K562 (cell line): ENCODE measurements around the gene PTP4A2. TPM values are rescaled to one million over a fixed set of nuclear protein-coding genes. Genes with fewer than 3 reads are reported as not detected.

Experiments used
- ATAC-seq: fragments of 200-7000 bp; cut with Tn5 transposase; 3 replicates; pipeline ENCODE4 v1.9.1; 2020; ENCODE audit warnings: moderate library complexity
- BruUV-seq: library from RNA; stranded (reverse); fragments of 400-500 nt; replicated peaks from 2 replicates; lab custom pipeline; 2021; lab: Mats Ljungman, UMichigan
- CTCF ChIA-PET: fragments of 300-600 bp; formaldehyde crosslinking; extraction: SDS; loops from one replicate; lab custom pipeline; 2021; ENCODE audit warnings: low intra/inter-chr PET ratio; lab: Yijun Ruan, JAX
- POLR2A ChIA-PET: fragments of 300-600, 350-650 bp; sonication (Branson Sonifier 250); formaldehyde crosslinking; extraction: SDS; loops from one replicate; lab custom pipeline; 2021; ENCODE audit warnings: antibody characterized with exemption, inconsistent platforms; lab: Yijun Ruan, JAX
- DNase-seq, 4 experiments: peaks; one replicate each; pipeline versions ENCODE4 v3.0.0 to v3.0.0-alpha.2; 2011 to 2018; ENCODE audit warnings: low spot score in 3 of 4, mixed read lengths in 3 of 4; ENCODE audit errors: extremely low read depth in 1 of 4
- FAIRE-seq: peaks from 2 replicates; lab custom pipeline; 2011; peaks lifted over from hg19 to GRCh38; lab: Jason Lieb, UNC
- H2AFZ ChIP-seq: 2 replicates; pipeline ENCODE4 v1.6.0; 2011; ENCODE audit warnings: low read depth, low read length, control low read depth, inconsistent platforms
- H3K27ac ChIP-seq: fragments of 200-600 bp; 3 replicates; pipeline ENCODE4 v1.8.0; 2011; ENCODE audit warnings: low read depth, mild to moderate bottlenecking, control low read depth, inconsistent platforms, low read length, moderate library complexity, mixed read lengths; ENCODE audit errors: extremely low read depth
- H3K27me3 ChIP-seq, 2 experiments: fragments of 300-600 bp in 1 of 2; 2 replicates in 1 of 2; 3 replicates in 1 of 2; pipeline versions ENCODE4 v1.6.0 to v1.8.0; 2011; ENCODE audit warnings: inconsistent platforms in 2 of 2, low read length in 2 of 2, mild to moderate bottlenecking in 1 of 2, mixed read lengths in 1 of 2, moderate library complexity in 1 of 2; ENCODE audit not compliant: control insufficient read depth in 2 of 2, insufficient read depth in 2 of 2
- H3K36me3 ChIP-seq: fragments of 300-600 bp; 3 replicates; pipeline ENCODE4 v1.8.0; 2011; ENCODE audit warnings: mild to moderate bottlenecking, low read length, inconsistent platforms; ENCODE audit not compliant: control insufficient read depth, insufficient read depth
- H3K4me1 ChIP-seq, 2 experiments: fragments of 200-600 bp in 1 of 2; replicated peaks in 1 of 2; 2 replicates in 1 of 2; 3 replicates in 1 of 2; pipeline versions ENCODE4 v1.5.1 to v1.8.0; 2011; ENCODE audit warnings: inconsistent platforms in 2 of 2, low read length in 2 of 2, mild to moderate bottlenecking in 1 of 2, mixed read lengths in 1 of 2, moderate library complexity in 1 of 2; ENCODE audit not compliant: control insufficient read depth in 2 of 2, insufficient read depth in 2 of 2
- H3K4me2 ChIP-seq: 2 replicates; pipeline ENCODE4 v1.6.1; 2011; ENCODE audit warnings: low read length, control low read depth, inconsistent platforms, mixed read lengths; ENCODE audit not compliant: insufficient read depth
- H3K4me3 ChIP-seq: fragments of 200-600 bp; sonication (generic), shearing (Covaris generic); 2 replicates; pipeline ENCODE4 v1.5.1; 2016; ENCODE audit warnings: control low read depth, inconsistent platforms
- H3K79me2 ChIP-seq: fragments of 200-600 bp; 3 replicates; pipeline ENCODE4 v1.8.0; 2011; ENCODE audit warnings: low read length, inconsistent platforms; ENCODE audit not compliant: control insufficient read depth, insufficient read depth
- H3K9ac ChIP-seq, 2 experiments: 2 replicates each; pipeline versions ENCODE4 v1.6.0 to v1.6.1; 2011; ENCODE audit warnings: low read depth in 2 of 2, low read length in 2 of 2, control low read depth in 1 of 2, inconsistent platforms in 1 of 2, mild to moderate bottlenecking in 1 of 2, mixed read lengths in 1 of 2; ENCODE audit not compliant: insufficient read depth in 1 of 2
- H3K9me1 ChIP-seq: one replicate; pipeline ENCODE4 v1.6.0; 2011; ENCODE audit warnings: inconsistent platforms, mild to moderate bottlenecking, low read length, moderate library complexity; ENCODE audit not compliant: control insufficient read depth, insufficient read depth
- H3K9me3 ChIP-seq: replicated peaks from 2 replicates; pipeline ENCODE4 v1.5.1; 2011; ENCODE audit warnings: low read depth, low read length, inconsistent platforms; ENCODE audit not compliant: control insufficient read depth, insufficient read depth
- H4K20me1 ChIP-seq: replicated peaks from 2 replicates; pipeline ENCODE4 v1.6.1; 2011; ENCODE audit warnings: low read length, inconsistent platforms, mixed read lengths; ENCODE audit not compliant: control insufficient read depth, insufficient read depth
- E2F1 ChIP-seq: sonication (generic); formaldehyde crosslinking; IDR thresholded peaks from 2 replicates; pipeline ENCODE4 v1.8.1; 2023; ENCODE audit warnings: mild to moderate bottlenecking, missing genetic modification reagents, moderate library complexity
- FIP1L1 ChIP-seq: fragments of 200-400 bp; formaldehyde crosslinking; IDR thresholded peaks from 2 replicates; pipeline ENCODE4 v1.6.1; 2018; ENCODE audit warnings: mild to moderate bottlenecking, low read depth, low read length; ENCODE audit not compliant: poor library complexity, severe bottlenecking
- FOXP4 ChIP-seq: sonication (generic); formaldehyde crosslinking; IDR thresholded peaks from 2 replicates; pipeline ENCODE4 v1.8.0; 2022; ENCODE audit warnings: mild to moderate bottlenecking, missing genetic modification reagents, borderline replicate concordance
- GTF2F1 ChIP-seq: IDR thresholded peaks from 2 replicates; pipeline ENCODE4 v1.6.1; 2011; ENCODE audit warnings: low read depth, low read length, improper control_type of control experiment
- LARP7 ChIP-seq: fragments of 450-650 bp; IDR thresholded peaks from 2 replicates; pipeline ENCODE4 v1.6.1; 2016
- MBD2 ChIP-seq: sonication (generic); IDR thresholded peaks from 2 replicates; pipeline ENCODE4 v1.6.1; 2016; ENCODE audit warnings: low read depth, borderline replicate concordance
- PML ChIP-seq: IDR thresholded peaks from 2 replicates; pipeline ENCODE4 v1.6.1; 2012; ENCODE audit warnings: low read length, inconsistent platforms
- PTBP1 ChIP-seq: fragments of 200-400 bp; formaldehyde crosslinking; IDR thresholded peaks from 2 replicates; pipeline ENCODE4 v1.6.1; 2017; ENCODE audit warnings: low read depth, low read length
- STAT5A ChIP-seq: IDR thresholded peaks from 2 replicates; pipeline ENCODE4 v1.6.1; 2012; ENCODE audit warnings: low read length, inconsistent platforms, borderline replicate concordance
- ZBTB33 ChIP-seq: sonication (generic); formaldehyde crosslinking; IDR thresholded peaks from 2 replicates; pipeline ENCODE4 v1.8.1; 2023; ENCODE audit warnings: mild to moderate bottlenecking, missing genetic modification reagents
- ZNF408 ChIP-seq: fragments of 250-450 bp; sonication (Bioruptor Pico); IDR thresholded peaks from 2 replicates; pipeline ENCODE4 v1.4.0; 2020; ENCODE audit warnings: low read depth, mild to moderate bottlenecking, moderate library complexity
- WGBS: fragments of 100-300 bp; shearing (Covaris generic); methylation state at CpG from one replicate; pipeline ENCODE4 v1.1.6; 2016; ENCODE audit warnings: low coverage, mixed read lengths; ENCODE audit not compliant: insufficient coverage; ENCODE audit errors: missing lambda C conversion rate; 5-methylcytosine and 5-hydroxymethylcytosine counted together
- in situ Hi-C: fragments of 300-500 bp; cut with MboI; formaldehyde crosslinking; loops from 4 replicates; pipeline ENCODE4 v1.15.0; 2018; ENCODE audit warnings: inconsistent platforms, mixed read lengths
- intact Hi-C: fragments of 100-400 bp; cut with micrococcal nuclease; formaldehyde crosslinking; loops from 2 replicates; pipeline ENCODE4 v1.14.2; 2022
- polyA plus RNA-seq, 8 experiments: library from polyadenylated mRNA; depleted of rRNA in 4 of 8; stranded (reverse) in 5 of 8; unstranded in 3 of 8; fragments of >200 nt; fragmentation: Nextera tagmentation in 2 of 8; fragmentation: Illumina TruSeq in 1 of 8; extraction: Ambion mirVana in 2 of 8; extraction: Trizol in 1 of 8; gene quantifications; 2 replicates each; pipeline versions ENCODE4 v1.2.1 to v1.2.3, GENCODE V29; 2011 to 2014; ENCODE audit warnings: inconsistent platforms in 1 of 8, missing spikeins in 1 of 8
- total RNA-seq, 7 experiments: library from RNA; depleted of rRNA in 6 of 7; stranded (reverse); fragments of >200 nt in 6 of 7; fragmentation: Illumina TruSeq in 2 of 7; extraction: Trizol in 2 of 7; gene quantifications; 2 replicates each; pipeline versions ENCODE4 v1.2.1 to v1.2.3, GENCODE V29; 2011 to 2021; ENCODE audit warnings: low replicate concordance in 1 of 7

The PTP4A2 gene
- total and polyA plus RNA-seq, 9 of the 15 experiments (the other 6 are each of a cell fraction or from before 2014, with no cell fraction given), result 197 to 870 (median 480) TPM

GRCh38 chr1:31923901-31924535 is 14.2 kb downstream of the PTP4A2 start:
- Histone ChIP-seq H3K4me2 (no peak overlapping the region), H3K79me2 (peaks cover 99% of the 10 kb centered on the region), H4K20me1 (peaks cover 37% of the 10 kb centered on the region), H3K4me1 (peaks cover 37 to 51% of the 10 kb centered on the region in 2 experiments), H2AFZ (no peak overlapping the region), H3K27me3 (no peaks in the 10 kb centered on the region), H3K36me3 (peaks cover 61% of the 10 kb centered on the region), H3K27ac (no peak overlapping the region), H3K9me3 (no peaks in the 10 kb centered on the region), H3K9me1 (no peaks in the 10 kb centered on the region), H3K9ac (0 out of 4 replicates have a peak overlapping the region, but pooled peaks of 1 of the 2 experiments have one; percentile 18), H3K4me3 (no peak overlapping the region)
- no peak for ATAC-seq
- FAIRE-seq, result no peak
- WGBS, result 59% methylated on average over 2 of the region's 2 CpGs
- in situ Hi-C loops (no loop called here), intact Hi-C loops (no loop called here)
- TF ChIP-seq ZBTB33 (no peak), LARP7 (no peak), STAT5A (0 out of 2 replicates have a peak, but pooled peaks have one; percentile 6), E2F1 (CRISPR knock-in tag) (no peak), GTF2F1 (no peak), PML (0 out of 2 replicates have a peak, but pooled peaks have one; percentile 5), ZNF408 (no peak), FOXP4 (CRISPR knock-in tag) (no peak), FIP1L1 (no peak), PTBP1 (no peak), MBD2 (no peak)
- DNase-seq, result peak in 1 of 4 experiments; percentile 21
- CTCF ChIA-PET, result no interaction called here
- BruUV-seq, result no TSS peak
- POLR2A ChIA-PET, result interaction anchor here (0.8 to 4.7 kb wide), 6 partner anchors 10 to 54 kb away, joined by 3 to 50 read pairs (median 4); no protein-coding TSS in a partner anchor
